WERI-Rb-1 (cell line): ENCODE measurements around the gene MSLN.

Source experiments
- DNase-seq: peaks from one replicate; pipeline ENCODE4 v3.0.0-alpha.2; 2020
- H3K27ac ChIP-seq: fragments of 250-450 bp; sonication (Bioruptor Pico); 2 replicates; pipeline ENCODE4 v1.5.1; 2020; ENCODE audit warnings: mild to moderate bottlenecking, moderate library complexity
- H3K27me3 ChIP-seq: fragments of 250-450 bp; sonication (Bioruptor Pico); 2 replicates; pipeline ENCODE4 v1.5.1; 2021; ENCODE audit warnings: mild to moderate bottlenecking, low read depth, moderate library complexity; ENCODE audit not compliant: insufficient read depth, severe bottlenecking
- H3K36me3 ChIP-seq: fragments of 250-450 bp; sonication (Bioruptor Pico); 2 replicates; pipeline ENCODE4 v1.5.1; 2020; ENCODE audit warnings: mild to moderate bottlenecking, moderate library complexity
- H3K4me3 ChIP-seq: 2 replicates; pipeline ENCODE4 v1.5.1; 2011; ENCODE audit warnings: low read depth, mild to moderate bottlenecking, control low read depth, low read length
- H3K9me3 ChIP-seq: fragments of 250-450 bp; sonication (Bioruptor Pico); 2 replicates; pipeline ENCODE4 v1.5.1; 2021; ENCODE audit warnings: mild to moderate bottlenecking, moderate library complexity; ENCODE audit not compliant: severe bottlenecking
- CTCF ChIP-seq: IDR thresholded peaks from 2 replicates; pipeline ENCODE4 v1.5.1; 2011; ENCODE audit warnings: low read depth, mild to moderate bottlenecking, control low read depth, inconsistent platforms, low read length

MSLN gene

DNA sequence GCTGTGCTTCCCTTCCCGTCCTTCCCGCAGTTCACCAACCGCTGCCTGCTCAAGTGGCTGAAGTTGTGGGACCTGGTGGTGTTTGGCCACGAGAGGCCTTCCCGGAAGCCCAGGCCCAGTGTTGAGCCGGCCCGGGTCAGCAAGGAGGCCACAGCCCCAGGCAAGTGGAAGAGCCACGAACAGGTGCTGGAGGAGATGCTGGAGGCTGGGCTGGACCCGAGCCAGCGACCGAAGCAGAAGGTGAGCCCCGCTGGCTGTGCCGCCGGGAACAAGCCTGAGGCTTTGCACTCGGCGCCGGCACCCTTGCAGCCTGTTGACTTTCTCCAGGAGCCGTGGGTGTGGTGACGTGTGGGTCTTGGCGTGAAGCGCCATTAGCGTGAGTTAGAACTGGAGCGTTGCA lies 30.6 kb downstream of the MSLN start:
- Histone ChIP-seq H3K36me3 (peaks cover 67% of the 10 kb centered on the region), H3K4me3 (no peak overlapping the region), H3K27ac (no peak overlapping the region), H3K9me3 (no peaks in the 10 kb centered on the region), H3K27me3 (no peaks in the 10 kb centered on the region)
- no peak for DNase-seq
- TF ChIP-seq CTCF: no peak

DNA sequence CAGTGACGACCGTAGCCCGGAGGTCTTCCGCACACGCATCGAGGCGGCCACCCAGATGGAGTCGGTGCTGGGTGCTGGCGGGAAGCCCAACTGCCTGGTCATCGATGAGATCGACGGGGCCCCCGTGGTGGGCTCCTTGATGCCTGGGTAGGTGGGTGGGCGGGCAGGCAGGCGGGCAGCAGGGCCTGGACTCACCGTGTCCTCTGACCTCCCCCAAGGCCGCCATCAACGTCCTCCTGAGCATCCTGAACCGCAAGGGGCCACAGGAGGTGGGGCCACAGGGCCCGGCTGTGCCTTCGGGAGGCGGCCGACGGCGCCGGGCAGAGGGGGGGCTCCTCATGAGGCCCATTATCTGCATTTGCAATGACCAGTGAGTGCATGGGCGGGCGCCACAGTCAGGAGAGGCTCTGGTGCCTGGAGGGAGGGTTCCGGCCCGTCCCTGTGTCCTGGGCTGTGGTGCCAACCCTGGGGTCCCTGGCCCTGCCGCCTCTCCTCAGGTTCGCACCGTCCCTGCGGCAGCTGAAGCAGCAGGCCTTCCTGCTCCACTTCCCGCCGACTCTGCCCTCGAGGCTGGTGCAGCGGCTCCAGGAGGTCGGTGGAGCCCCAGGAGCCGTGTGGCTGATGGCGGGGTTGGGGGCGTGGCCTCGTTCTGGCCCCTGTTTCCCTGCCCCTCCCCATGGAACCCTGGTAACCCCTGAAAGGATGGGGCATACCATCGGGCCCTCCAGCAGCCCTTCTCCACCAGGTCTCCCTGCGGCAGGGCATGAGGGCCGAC lies 31.9 kb downstream of the MSLN start:
- Histone ChIP-seq H3K27ac (no peak overlapping the region), H3K27me3 (no peaks in the 10 kb centered on the region), H3K36me3 (peaks cover 64% of the 10 kb centered on the region), H3K4me3 (no peak overlapping the region), H3K9me3 (no peaks in the 10 kb centered on the region)
- DNase-seq: no peak
- TF ChIP-seq CTCF: no peak

- DNase-seq: no peak
- Histone ChIP-seq H3K4me3 (no peak overlapping the region), H3K27ac (peak overlapping the region; percentile 88), H3K27me3 (no peaks in the 10 kb centered on the region), H3K36me3 (peaks cover 67% of the 10 kb centered on the region), H3K9me3 (no peaks in the 10 kb centered on the region)
- no peak for TF ChIP-seq CTCF
Measured at GRCh38 chr16:793414-793813, 32.9 kb downstream of the MSLN start.

DNA sequence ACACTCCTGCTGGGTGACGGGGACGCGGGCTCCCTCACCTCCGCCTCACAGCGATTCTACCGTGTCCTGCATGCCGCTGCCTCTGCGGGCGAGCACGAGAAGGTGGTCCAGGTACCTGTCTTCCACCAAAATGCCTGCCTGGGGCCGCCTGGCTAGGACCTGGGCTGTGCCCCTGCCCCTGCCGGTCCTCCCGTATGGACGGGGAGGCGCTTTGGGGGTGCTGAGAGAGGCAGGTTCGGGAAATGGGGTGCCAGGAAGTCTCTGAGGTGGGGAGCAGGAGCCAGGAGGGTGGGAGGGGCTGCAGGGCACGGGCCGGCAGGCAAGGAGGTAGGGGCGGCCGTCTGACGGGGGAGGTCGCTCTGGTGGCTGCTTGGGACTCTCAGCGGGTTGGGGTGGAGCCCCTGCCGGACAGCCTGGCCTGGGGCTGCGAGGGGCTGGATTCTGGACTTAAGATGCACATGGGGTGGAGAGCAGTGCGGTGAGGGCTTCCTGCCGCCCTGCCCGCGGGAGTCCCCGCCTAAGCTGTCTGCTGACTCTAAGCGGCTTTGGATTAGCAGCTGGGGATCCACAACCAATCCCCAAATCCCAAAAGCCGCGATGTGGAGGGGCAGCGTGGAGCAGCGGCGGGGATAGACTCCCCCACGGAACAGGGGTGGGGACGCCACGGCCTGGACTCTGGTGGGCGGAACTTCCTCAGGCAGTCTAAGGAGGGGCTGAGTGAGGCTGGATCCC lies 33.7 kb downstream of the MSLN start:
- Histone ChIP-seq H3K27me3 (no peaks in the 10 kb centered on the region), H3K36me3 (peaks cover 68% of the 10 kb centered on the region), H3K27ac (peak overlapping the region; percentile 88), H3K9me3 (no peaks in the 10 kb centered on the region), H3K4me3 (peak overlapping the region; percentile 19)
- DNase-seq: peak; percentile 94
- no peak for TF ChIP-seq CTCF

DNA sequence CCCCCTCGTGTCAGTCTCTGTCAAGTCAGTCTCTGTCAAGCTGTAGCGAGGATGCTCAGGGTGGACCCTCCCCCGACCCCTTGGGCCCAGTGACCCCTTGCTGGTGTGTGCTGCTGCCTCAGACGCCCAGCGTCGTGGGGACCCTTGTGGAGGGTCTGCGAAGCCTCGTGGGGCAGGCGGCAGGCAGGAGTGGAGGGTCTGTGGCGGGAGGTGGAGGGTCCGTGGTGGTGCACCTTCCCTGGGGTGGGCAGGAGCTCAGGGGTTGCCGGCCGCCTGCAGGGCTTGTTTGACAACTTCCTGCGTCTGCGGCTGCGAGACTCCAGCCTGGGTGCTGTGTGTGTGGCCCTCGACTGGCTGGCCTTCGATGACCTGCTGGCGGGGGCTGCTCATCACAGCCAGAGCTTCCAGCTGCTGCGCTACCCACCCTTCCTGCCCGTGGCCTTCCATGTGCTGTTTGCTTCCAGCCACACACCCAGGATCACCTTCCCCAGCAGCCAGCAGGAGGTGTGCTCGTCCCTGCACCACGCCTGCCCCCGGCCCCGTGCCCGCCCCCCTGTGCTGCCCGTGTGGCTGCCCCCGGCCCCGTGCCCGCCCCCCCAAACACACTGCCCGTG lies 34.4 kb downstream of the MSLN start:
- Histone ChIP-seq H3K36me3 (peaks cover 61% of the 10 kb centered on the region), H3K27ac (peak overlapping the region; percentile 88)

More for the DNA sequence above, 34.4 kb downstream of the MSLN start:
- H3K27me3 ChIP-seq: no peaks in the 10 kb centered on the region
- peak; percentile 76 for DNase-seq
- TF ChIP-seq CTCF: peak; percentile 50
- H3K9me3 ChIP-seq: no peaks in the 10 kb centered on the region
- peak overlapping the region; percentile 19 for H3K4me3 ChIP-seq
